ENCODE measurements around the gene ATP8A2. TPM values are rescaled to one million over a fixed set of nuclear protein-coding genes. Genes with fewer than 3 reads are reported as not detected.

ATP8A2 gene
- total and polyA plus RNA-seq, 2 of the 4 experiments (the other 2 are of a cell fraction): 0.02 to 0.18 TPM

- no peak overlapping the region for H3K56ac ChIP-seq (ENCODE audit: extremely low read depth, insufficient read depth, low read length)
- dilution Hi-C loops (cut with HindIII; ENCODE audit: low sequenced_read_pairs, unreplicated experiment) (no loop called here), intact Hi-C loops (cut with micrococcal nuclease) (no loop called here), in situ Hi-C loops (cut with MboI; ENCODE audit: low sequenced_read_pairs) (no loop called here)
- no peak overlapping the region for H3K4ac ChIP-seq (ENCODE audit: low read depth, low read length)
- no peaks in the 10 kb centered on the region; the same call in 1 of the 2 replicates for H3K9me3 ChIP-seq (ENCODE audit: control insufficient read depth, insufficient read depth, low read length)
- H4K91ac ChIP-seq (ENCODE audit: insufficient read depth, low read depth, low read length): no peak overlapping the region
- H2BK120ac ChIP-seq (ENCODE audit: low read depth, low read length): no peak overlapping the region
- no peak for DNase-seq
- no peak overlapping the region for H2BK20ac ChIP-seq (ENCODE audit: low read depth, low read length)
- no peak overlapping the region for H2BK5ac ChIP-seq (ENCODE audit: low read depth, low read length, poor library complexity, severe bottlenecking)
- no CpG with 5 or more reads among the region's 4 CpGs for WGBS, 2 experiments (ENCODE audit: extremely low coverage in 2 of 2, insufficient read length in 1 of 2)
- POLR2A ChIA-PET (ENCODE audit: unreplicated experiment): no interaction called here
- no peak overlapping the region for H2AK5ac ChIP-seq (ENCODE audit: low read depth, low read length)
- no TSS peak for BruUV-seq (replicated peaks)
- no peak overlapping the region for H2AK9ac ChIP-seq (replicated peaks; ENCODE audit: low read depth, low read length, poor library complexity)
- H3K4me1 ChIP-seq (ENCODE audit: control insufficient read depth, insufficient read depth, low read length): no peaks in the 10 kb centered on the region
- no peak overlapping the region for H4K8ac ChIP-seq (ENCODE audit: low read depth in 2 of 2, low read length in 2 of 2)
- no peak overlapping the region for H3K23ac ChIP-seq (ENCODE audit: low read depth, low read length)
- no peak overlapping the region for H2BK15ac ChIP-seq (ENCODE audit: low read depth, low read length)
- no peak overlapping the region for H3K14ac ChIP-seq (replicated peaks; ENCODE audit: low read depth, low read length)
- H3K36me3 ChIP-seq (ENCODE audit: control insufficient read depth, insufficient read depth, low read length): no peaks in the 10 kb centered on the region
- H2AFZ ChIP-seq (replicated peaks; ENCODE audit: low read length, poor library complexity): no peak overlapping the region
- no peak overlapping the region for H3K4me2 ChIP-seq (ENCODE audit: low read depth, low read length)
- no peak overlapping the region for H4K5ac ChIP-seq (ENCODE audit: low read depth, low read length)
- H3K9ac ChIP-seq (ENCODE audit: low read depth, low read length): no peak overlapping the region
- no peak for TF ChIP-seq USF2 (IDR thresholded peaks at IDR 0.05; ENCODE audit: low read depth, low read length)
- TF ChIP-seq FOS (IDR thresholded peaks at IDR 0.05; ENCODE audit: low read depth, low read length): no peak
- no peak for TF ChIP-seq CEBPB (IDR thresholded peaks at IDR 0.05; ENCODE audit: low read depth, low read length)
- peaks cover 43% of the 10 kb centered on the region for H3K27me3 ChIP-seq (ENCODE audit: control insufficient read depth, insufficient read depth, low read length)
- no peak for ATAC-seq (ENCODE audit: low read depth)
- H3K9me1 ChIP-seq (ENCODE audit: insufficient read depth, low read length): no peaks in the 10 kb centered on the region
- CTCF ChIA-PET: interaction anchor here (0.6 kb wide), 1 partner anchor 699 kb away, joined by 3 read pairs; no protein-coding TSS in a partner anchor
- no peak overlapping the region for H3K4me3 ChIP-seq (ENCODE audit: insufficient read depth, low read depth, low read length)
- H3K79me1 ChIP-seq (ENCODE audit: low read depth in 1 of 2, low read length in 2 of 2): no peaks in the 10 kb centered on the region
- no peaks in the 10 kb centered on the region for H4K20me1 ChIP-seq (ENCODE audit: insufficient read depth, low read length)
- H3K18ac ChIP-seq (ENCODE audit: low read depth, low read length): no peak overlapping the region
- no peak overlapping the region for H3K27ac ChIP-seq (ENCODE audit: insufficient read depth, low read length)
Observed at GRCh38 chr13:26048741-26049140, 677.0 kb downstream of the ATP8A2 start.
